Epidermal melanocyte (primary cell): ENCODE data around the gene PIAS1.
"Not testable (repeated sequence)": the region's sequence is repeated elsewhere in the genome, so short reads cannot be mapped to it uniquely, and the experiment has no call there.

Source experiments
- DNase-seq: peaks from one replicate; pipeline ENCODE4 v3.0.0; 2011; ENCODE audit warnings: low spot score; ENCODE audit not compliant: insufficient read length

The PIAS1 gene

GRCh38 chr15:68114840-68115239, 60.7 kb downstream of the PIAS1 start:
- no peak for DNase-seq

DNA sequence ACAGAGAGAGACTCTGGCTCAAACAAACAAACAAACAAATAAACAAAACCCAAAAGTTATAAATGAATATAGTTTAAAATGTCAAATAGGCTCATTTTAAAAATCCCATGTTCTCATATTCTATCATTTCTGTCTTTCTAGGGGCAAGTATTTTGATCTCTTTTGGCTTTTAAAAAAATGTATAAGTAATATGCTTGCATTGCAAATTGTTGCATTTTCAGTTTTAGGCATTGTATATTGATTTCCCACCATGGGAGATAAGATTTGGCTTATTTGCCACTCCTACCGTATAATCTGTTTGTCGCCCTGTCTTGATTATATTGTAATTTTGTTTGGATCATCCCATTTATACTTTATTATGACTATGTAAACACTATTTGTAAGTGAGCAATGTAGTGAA, 70.6 kb downstream of the PIAS1 start:
- DNase-seq = no peak

DNA sequence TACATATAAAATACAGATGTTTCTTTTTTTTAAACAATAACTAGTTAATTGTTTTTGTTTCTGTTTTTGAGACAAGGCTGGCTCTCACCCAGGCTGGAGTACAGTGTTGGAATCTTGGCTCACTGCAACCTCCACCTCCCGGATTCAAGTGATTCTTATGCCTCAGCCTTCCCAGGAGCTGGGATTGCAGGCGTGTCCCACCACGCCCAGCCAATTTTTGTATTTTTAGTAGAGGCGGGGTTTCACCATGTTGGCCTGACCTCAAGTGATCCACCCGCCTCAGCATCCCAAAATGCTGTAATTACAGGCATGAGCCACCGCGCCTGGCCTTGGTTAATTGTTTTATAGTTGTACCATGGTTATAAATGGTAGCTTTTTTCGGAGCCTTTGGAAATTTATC, 72.3 kb downstream of the PIAS1 start:
- DNase-seq = no peak

GRCh38 chr15:68129072-68129471, 75.0 kb downstream of the PIAS1 start:
- no peak for DNase-seq

DNA sequence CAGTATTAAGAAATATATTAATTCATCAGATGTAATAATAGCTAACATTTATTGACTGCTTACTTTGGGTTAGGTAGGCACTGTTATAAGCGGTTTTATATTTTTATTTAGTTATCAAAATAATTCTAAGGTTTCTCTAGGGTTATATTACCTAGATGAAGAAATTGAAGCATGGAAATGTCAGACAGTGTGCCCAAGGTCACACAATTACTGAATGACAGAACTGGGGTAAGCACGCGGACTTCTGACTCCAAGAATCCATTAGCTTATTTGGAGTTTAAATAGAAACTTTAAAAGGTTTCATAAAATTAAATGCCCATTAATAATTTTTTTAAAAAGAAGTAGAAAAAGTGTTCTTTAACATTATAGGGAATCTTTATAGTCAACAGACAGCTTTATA, 76.7 kb downstream of the PIAS1 start:
- DNase-seq = no peak

GRCh38 chr15:68137096-68137495, 83.0 kb downstream of the PIAS1 start:
- no peak for DNase-seq

GRCh38 chr15:68143129-68143528, 89.0 kb downstream of the PIAS1 start:
- no peak for DNase-seq

- DNase-seq = no peak
These were observed 89.7 kb downstream of the PIAS1 start for GRCh38 chr15:68143785-68144184.

DNA sequence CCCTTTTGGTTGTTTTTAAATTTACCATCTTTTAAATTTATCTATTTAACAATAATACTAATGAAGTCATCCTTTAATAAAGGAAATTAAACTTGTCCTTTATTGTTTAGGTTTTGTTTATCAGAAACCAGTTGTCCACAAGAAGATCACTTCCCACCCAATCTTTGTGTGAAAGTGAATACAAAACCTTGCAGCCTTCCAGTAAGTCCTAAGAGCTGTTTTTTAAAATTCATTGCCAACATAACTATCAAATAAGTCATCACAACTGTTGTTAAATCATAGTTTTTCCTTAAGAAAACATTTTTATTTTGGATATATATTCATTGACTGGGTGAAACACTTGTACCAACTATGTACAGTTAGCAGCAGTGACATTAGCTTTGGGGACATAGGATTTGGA, 91.6 kb downstream of the PIAS1 start:
- DNase-seq = no peak

DNA sequence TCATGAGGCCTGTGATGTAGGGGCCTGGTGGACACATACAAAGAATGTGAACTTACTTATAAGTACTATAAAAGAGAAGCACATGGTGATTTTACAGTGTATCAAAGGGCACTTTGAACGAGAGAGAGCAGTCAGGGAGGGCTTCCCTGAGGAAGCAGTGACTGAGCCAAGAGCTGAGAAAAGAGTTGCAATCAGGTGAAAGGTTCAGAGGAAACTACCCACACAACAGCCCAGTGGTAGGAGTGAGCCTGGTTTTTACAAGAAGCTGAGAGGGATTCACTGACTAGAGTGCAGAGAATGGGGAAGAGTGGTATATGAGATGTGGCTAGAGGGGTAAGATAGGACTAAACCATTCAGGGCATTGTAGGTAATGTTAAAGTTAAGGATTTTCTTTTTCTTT, 93.9 kb downstream of the PIAS1 start:
- DNase-seq = no peak

GRCh38 chr15:68149059-68149458, 94.9 kb downstream of the PIAS1 start:
- no peak for DNase-seq

GRCh38 chr15:68150187-68150586, 96.1 kb downstream of the PIAS1 start:
- no peak for DNase-seq

DNA sequence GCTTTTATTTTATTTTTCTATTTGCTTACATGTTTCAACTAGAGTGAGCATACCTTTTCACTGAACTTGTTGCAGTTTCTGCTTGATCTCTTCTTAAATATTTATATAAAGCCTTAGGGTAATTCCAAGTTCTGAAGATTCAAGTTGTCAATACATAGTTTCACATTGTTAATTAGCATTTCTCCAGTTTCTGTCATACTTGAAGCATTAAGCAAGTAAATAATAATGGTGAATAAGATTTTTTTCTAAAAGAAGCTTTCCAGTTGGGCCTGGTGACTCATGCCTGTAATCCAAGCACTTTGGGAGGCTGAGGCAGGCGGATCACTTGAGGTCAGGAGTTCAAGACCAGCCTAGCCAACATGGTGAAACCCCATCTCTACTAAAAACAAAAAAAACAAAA, 97.2 kb downstream of the PIAS1 start:
- DNase-seq = no peak

GRCh38 chr15:68152342-68152741, 98.2 kb downstream of the PIAS1 start:
- DNase-seq = no peak

DNA sequence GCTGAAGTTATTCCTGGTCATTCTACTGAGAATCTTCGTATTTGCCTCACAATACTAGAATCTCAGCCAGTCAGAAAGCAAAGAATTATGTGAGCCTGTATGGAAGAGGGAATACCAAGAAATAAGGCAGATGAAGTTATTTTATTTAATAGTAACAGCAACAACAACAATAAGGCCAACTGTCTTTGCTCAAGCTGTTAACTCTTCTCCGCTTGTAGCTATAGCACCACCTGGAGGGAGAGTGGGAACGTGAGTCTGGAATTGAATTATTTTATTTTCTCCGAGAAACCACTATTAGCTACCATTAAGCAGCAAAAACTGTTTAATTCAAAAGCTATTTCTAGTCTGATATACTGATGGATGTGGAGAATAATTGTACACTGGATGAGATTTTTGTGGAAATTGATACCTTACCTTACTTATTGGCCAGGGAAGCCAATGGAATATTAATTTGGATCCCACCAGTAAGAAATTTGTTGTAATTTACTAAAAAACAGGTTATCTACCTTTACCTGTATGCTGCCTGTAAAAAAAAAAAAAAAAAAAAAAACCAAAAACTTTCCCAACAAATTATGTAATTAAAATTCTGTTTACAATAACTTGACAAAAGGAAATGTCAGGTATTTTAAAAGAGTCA, 100.9 kb downstream of the PIAS1 start:
- no peak for DNase-seq

GRCh38 chr15:68157074-68157473, 103.0 kb downstream of the PIAS1 start:
- DNase-seq = no peak

GRCh38 chr15:68158046-68158628, 104.0 kb downstream of the PIAS1 start:
- no peak for DNase-seq

GRCh38 chr15:68163191-68163590, 109.1 kb downstream of the PIAS1 start:
- no peak for DNase-seq

DNA sequence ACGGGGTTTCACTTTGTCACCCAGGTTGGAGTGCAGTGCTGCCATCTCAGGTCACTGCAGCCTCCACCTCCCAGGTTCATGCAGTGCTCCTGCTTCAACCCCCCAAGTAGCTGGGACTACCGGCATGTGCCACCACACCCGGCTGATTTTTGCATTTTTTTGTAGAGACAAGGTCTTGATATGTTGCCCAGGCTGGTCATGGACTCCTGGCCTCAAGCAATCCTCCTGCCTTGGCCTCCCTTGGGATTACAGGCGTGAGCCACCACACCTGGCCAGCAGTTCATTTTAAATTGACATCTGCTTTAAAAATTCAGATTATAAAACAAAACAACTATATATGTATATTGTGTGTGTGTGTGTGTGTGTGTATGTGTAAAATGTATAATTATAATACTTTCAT, 112.7 kb downstream of the PIAS1 start:
- DNase-seq = no peak

- not testable (repeated sequence) for DNase-seq
These were observed 117.9 kb downstream of the PIAS1 start for GRCh38 chr15:68172037-68172436.

DNA sequence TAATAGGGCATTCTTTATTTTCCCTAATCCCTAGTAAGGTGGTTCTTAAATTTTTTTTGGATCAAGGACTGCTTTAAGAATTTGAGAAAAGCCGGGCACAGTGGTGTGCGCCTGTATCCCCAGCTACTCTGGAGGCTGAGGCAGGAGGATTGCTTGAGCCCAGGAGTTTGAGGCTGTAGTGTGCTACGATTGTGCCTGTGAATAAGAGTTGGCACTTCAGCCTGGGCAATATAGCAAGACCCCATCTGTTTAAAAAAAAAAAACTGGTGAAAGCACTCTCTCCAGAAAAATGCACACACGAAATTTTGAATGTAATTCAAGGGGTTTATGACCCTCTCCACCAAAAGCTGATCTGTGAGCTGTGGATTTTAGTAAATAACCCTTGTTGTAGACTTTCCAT, 119.0 kb downstream of the PIAS1 start:
- no peak for DNase-seq

GRCh38 chr15:68175526-68175925, 121.4 kb downstream of the PIAS1 start:
- no peak for DNase-seq

DNA sequence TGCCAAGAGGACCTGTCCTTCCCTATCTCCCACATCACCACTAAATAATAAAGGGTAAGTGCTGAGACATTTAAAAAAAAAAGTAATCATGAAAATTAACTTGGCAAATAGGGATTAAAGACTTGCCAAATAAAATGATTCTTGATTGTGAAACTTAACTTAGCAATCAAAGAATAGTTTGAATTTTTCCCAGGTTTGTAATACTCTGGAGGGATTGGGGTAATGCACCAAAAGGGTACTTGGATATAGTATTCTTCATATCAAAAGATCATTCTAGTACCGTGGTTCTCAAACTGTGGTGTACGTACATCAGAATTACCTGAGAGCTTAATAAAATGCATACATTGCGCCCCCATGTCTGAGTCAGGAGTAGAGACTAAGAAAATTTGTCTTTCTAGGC, 122.5 kb downstream of the PIAS1 start:
- DNase-seq = no peak

GRCh38 chr15:68177742-68178141, 123.6 kb downstream of the PIAS1 start:
- no peak for DNase-seq
